GM03348 (cell line): ENCODE measurements around the gene SORCS2.
A peak's percentile ranks its signal among the peaks of the same experiment; 100 is the strongest.

ENCODE experiments used
- DNase-seq: peaks from one replicate; pipeline ENCODE4 v3.0.0; 2012; ENCODE audit warnings: low spot score

Gene SORCS2

DNA sequence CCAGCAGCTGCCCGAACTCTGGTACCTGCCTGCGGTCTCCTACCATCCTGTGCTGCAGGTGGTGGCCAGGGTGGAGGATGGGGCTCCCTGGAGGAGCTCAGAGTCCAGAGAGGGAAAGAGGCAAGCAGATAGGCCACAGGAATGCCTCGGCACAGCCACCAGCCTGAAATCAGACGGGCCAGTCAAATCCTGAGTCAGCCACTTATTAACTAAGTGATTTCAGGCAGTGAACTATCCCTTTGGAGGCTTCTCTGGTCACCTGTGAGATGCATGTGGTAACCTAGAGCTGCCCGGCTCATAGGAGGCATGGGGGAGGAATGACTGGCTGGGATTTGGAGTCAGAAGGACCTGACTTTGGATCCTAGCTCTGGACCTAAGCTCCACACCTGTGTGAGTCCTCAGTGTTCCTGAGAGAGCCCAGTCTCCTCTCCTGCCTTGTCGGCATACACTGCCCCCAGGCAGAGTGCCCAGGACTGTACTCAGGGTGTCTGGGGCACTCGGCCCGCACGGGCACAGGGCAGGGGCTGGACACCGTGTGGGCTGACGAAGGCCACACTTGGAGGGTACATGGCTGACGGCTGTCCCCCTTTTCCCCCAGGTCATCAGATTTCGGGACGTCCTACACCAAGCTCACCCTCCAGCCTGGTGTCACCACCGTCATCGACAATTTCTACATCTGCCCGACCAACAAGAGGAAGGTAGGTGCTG lies 338.7 kb downstream of the SORCS2 start:
- no peak for DNase-seq

DNA sequence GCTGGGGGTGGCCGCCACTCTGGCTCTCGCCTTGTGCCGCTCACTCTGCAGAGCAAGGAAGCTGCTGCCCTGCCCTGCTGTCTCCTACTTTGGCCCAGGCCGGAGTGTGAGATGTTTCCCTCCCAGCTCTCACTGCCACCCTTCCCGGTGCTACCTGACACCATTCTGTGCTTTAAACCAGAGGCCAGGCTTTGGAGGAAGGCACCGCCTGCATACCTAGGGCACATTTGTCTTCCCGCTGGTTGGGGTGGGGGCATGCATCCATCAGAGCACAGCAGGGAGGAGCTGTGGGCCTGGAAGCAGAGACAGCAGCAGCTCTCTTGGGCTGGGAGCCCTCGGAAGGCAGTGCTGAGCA lies 339.3 kb downstream of the SORCS2 start:
- no peak for DNase-seq

DNA sequence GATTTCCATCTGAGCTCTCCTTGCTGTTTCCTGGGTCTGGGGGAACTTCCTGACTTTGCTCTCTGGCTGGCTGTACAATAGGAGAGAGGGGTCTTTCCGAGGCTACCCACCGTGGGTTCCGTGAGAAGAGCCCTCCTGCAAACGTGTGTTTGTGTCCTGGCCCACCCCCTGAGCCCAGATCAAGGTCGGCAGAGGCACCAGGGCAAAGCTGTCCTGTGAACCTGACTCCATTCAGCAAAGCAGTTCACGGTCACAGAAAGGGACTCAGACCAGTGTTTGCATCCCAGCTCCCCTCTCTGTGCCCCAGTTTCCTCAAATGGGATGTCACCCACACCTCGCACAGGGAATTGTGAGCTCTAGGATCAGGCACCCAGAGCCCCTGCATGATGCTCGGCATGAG lies 339.7 kb downstream of the SORCS2 start:
- DNase-seq = no peak

DNA sequence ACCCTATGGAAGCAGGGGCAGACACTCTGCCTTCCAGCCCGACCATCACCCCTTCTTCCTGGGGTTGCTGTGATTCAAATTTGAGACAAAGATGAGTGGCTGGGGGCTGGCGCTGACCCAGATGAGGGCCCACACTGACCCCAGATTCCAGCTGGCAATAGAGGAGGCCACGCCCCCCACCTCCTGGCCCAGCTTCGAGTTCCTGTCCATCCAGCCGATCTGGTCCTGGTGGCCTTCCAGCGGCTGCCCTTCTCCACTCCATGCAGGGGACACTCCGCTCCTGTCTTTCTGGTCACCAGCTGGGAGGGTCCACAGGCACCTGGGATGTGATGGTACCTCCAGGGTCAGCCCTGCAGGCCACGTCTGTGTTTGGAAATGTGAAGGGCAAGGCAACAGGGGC lies 340.9 kb downstream of the SORCS2 start:
- no peak for DNase-seq

DNA sequence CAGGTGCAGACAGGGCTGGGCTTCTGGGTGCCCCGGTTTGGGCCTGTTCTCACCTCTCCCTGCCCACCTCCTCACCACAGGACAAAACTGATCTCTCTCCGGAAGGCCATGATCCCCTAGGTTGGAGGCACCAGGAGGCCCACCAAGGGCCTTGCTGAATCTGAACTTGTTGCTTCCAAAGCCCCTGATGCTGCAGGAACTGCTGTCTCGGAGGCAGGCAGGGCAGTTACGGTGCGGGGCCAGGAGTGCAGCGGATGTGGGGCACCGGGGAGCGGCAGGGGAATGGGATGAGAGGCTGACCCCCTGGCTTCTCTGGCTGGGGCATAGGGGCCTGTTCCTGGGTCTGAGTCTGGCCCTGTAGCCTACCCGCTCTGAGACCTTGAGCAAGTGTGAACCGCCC lies 342.8 kb downstream of the SORCS2 start:
- DNase-seq = no peak

DNA sequence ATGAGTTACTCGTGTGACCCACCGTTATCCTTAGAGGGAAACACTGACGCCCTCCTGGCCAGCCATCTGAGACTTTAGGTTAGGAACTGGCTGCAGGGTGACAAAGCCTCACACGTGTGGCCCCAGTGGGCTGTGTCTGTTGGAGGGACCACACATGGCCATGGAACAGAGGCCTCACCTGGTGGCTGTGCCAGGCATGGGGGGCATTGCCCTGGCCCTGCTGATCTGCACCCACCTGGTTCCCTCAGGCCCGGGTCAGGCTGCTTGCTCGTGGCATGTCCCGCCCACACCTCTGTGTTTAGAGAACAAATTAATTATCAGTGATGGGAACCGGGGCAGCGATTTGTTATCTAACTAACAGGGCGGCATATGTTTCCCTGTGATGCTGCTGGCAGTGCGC lies 343.3 kb downstream of the SORCS2 start:
- DNase-seq = no peak

DNA sequence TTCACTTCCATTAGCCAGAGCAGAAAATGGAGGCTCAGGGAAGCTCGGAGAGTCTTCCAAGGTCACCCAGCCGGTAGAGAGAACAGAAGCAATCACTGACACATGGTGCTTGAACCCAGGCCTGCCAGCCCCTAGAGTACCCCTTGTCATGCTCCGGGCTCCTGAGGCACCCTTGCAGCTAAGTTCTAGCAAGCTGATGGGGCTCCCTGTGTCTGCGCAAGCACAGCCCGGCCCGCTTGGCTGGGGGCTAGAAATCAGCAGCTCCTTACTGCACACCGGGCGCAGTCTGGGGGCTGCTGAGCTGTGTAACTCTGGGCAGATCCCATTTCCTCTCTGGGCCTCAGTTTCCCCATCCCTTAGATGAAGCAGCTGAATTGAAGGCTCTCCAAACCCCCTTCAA lies 344.5 kb downstream of the SORCS2 start:
- DNase-seq = no peak

DNA sequence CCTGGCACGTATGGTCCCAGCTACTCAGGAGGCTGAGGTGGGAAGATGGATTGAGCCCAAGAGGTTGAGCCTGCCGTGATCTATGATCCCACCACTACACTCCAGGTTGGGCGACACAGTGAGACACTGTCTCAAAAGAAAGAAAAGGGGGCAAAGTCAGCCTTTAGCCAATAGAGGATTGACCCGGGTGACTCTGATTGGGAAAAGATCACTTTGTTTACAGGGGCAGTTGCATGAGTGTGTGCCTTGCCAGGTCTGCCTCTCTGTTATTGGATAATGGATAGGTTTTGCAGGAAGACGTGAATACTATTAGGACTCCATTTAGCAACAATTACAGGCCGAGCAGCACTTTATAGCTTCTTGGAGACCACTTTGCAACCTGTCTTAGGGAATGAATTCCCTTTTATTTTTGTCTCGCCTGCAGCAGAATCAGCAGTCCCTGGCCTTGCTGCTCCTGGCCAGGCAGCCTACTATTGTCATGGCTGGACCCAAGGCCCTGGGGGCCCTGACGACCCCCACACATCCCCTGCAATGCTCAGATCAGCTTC lies 345.6 kb downstream of the SORCS2 start:
- no peak for DNase-seq

DNA sequence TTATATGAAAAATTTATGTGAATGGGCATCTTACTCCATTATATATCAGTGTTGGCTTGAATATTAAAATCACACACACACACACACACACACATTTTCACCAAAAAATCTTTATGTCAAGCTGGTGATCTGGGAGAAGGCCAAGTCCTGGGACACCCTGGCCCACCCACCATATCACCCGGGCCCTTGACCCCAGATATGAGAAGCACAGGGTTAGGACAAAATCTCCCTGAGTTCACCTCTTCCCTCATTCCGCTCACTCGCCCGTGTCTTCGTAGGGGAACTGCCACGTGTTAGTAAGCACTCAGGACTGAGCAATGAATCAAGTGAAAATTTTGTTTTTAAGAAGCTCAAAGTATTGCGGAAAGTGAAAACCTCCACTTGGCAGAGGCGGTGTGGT lies 346.2 kb downstream of the SORCS2 start:
- DNase-seq = no peak

DNA sequence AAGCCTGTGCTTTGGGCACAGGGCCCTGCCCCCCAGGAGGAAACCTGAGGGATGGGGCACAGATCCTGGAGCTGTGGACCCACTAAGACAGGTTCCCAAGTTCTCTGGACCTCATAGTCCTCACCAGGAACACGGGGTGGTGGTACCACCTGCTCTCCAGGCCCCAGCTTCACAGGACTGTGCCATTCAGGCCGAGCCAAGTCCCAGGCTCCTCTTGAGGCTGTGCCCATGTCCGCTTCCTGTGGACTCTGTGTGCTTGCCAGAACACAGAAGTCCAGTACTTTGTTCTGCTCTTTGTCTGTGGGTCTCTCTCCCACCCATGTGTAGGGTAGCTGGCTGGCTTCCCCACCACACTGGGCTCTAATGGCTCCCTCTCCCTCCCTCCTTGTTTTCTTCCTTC lies 346.8 kb downstream of the SORCS2 start:
- no peak for DNase-seq

DNA sequence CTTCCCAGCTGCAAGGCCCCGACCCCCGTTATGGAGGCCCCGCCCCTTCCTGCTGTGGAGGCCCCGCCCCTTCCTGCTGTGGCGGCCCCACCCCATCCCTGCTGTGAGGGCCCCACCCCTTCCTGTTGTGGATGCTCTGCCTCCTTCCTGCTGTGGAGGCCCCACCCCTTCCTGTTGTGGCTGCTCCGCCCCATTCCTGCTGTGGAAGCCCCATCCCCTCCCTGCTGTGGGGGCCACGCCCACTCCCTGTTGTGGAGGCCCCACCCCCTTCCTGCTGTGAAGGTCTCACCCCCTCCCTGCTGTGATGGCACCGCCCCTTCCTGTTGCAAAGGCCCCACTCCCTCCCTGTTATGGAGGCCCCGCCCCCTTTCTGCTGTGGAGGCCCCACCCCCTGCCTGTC lies 347.3 kb downstream of the SORCS2 start:
- DNase-seq = peak; percentile 33

DNA sequence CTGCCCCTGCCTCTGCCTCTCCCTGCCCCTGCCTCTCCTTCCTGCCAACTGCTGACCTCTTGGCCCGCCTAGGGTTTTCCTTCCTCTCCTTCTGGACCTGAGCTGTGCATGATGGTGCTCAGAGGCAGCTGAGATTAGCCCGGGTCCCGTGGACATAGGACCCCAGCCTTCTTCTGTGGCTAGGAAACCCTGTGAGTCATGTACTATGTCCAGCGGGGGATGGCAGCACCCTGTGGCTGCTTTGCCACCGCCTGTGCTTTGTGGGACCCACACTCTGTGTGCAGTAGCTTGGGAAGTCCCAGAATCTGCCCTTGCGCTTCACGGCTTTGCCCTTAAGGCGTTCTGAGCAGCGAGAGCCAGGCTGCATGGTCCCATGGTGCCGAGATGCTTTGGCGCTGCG lies 347.9 kb downstream of the SORCS2 start:
- DNase-seq = no peak

DNA sequence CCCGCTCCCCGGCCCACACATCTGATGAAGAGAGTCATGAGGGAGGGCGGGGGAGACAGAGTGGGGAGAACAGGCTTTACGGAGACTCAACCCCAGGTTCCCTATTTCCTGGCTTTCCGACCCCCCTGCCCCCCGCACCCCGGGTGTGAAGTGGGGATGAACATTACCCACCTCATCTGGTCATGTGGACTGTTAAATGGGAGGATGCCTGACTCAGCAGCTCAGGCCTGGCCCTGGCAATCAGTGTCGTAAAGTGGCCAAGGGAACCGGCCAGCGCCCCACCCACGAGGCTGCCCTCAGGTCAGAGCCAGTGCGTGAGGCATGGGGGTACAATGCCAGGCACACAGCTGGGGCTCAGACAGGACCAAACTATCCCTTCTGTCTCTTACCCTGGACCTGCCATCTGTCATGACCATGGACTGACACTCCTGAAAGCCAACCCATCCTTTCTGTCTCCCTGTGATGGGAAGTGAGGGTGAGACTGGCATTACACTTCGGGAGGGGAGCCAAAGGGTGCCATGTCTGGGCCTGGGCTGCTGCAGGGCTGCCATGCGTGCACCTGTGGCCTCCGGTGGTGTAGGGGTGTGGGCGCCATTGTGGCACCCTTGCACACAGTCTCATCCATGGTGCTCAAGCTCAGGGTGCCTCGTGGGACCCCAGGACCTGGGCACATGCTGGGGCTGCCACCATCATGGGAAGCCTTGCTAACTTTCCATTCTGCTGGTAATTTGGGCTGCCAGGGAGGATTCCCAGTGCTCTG lies 348.5 kb downstream of the SORCS2 start:
- DNase-seq = no peak

DNA sequence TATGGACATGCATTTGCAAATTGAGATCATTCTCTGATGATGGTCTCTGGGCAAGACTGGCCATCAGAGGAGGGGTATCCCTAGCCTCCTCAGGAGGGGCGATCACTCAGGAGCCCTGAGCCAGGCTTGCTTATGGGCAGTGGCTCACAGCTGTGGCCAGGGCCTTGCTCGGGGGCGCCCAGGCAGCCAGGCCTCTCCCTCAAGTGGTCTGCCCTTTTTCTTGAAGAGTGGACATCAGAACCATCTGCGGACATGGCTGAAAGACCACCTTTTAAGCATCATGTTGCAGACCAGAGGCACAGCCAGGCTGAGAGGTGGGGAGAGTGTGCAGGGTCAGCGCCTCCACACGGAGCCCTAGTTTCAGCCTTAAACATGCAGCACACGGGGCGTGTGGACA lies 349.1 kb downstream of the SORCS2 start:
- DNase-seq = no peak

DNA sequence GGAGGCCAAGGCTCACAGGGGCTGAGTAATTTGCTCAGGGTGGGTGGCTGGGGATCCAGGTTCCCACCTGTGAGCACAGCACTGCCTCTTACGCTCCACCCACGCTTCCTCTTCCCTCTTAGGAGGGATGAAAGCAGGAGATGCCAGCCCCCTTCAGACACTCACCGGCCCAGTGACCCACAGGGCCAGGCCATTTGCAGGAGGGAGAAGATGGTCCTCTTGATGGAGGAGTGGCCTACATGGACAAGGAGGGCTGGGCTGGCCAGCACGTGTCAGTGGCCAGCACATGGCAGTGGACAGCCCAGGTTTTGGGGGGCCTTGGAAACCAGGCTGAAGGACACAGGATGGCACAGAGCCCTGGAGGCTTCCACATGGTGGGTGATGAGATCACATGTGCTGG lies 350.4 kb downstream of the SORCS2 start:
- no peak for DNase-seq

DNA sequence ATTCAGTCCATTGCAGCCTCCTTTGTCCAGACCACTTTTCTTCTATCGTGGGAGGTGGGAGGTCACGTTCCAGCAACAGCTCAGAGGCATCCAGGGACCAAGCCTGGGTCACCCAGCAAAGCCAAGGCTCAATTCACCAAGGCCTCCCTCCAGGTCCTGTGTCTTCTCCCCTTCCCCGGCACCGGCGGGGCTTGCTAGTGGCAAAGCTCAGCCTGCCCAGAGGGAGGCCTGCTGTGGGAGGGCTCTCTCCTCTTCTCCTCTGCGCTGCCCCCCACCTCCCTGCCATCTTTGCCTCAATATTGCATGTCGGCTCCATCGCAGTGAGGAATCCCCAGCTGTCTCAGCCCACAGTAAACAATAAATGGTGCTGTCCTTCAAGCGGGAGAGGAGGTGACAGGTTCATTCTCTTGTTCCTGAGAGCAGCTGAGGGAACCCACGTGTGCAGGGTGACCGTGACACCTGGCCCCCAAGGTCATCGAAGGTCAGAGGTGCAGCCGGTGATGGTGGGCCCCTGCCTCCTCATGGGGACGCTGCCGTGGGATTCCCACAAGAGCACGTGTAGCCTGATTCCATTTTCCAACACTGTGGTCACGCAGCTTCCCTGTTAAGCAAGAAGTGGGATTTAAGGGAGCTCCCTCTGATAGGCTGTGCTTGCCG lies 353.9 kb downstream of the SORCS2 start:
- DNase-seq = no peak

DNA sequence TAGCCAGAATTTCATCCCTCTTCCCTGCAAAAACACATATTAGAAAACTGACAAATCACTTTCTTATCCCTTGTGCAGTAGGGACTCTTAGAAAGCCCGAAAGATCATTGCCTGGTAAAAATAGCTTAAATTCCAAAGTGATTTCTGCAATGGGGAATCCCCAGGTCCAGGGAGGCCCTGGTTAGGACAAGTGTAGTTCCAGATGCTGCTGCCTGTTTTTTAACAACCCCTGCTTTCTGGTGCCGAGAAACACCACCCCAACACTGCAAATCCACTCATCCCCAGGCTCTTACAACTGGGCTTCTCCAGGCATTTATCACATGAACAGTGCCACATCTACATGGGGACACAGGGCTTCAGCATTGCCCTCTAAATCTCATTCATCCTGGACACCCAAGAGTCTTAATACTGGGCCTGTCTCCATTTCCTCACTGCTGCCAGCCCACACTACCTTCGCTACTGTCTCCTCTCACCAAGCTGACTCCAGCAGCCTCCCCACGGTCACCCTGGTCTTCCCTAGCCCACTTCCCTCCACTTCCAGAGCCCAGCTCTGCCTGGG lies 354.6 kb downstream of the SORCS2 start:
- peak; percentile 89 for DNase-seq

DNA sequence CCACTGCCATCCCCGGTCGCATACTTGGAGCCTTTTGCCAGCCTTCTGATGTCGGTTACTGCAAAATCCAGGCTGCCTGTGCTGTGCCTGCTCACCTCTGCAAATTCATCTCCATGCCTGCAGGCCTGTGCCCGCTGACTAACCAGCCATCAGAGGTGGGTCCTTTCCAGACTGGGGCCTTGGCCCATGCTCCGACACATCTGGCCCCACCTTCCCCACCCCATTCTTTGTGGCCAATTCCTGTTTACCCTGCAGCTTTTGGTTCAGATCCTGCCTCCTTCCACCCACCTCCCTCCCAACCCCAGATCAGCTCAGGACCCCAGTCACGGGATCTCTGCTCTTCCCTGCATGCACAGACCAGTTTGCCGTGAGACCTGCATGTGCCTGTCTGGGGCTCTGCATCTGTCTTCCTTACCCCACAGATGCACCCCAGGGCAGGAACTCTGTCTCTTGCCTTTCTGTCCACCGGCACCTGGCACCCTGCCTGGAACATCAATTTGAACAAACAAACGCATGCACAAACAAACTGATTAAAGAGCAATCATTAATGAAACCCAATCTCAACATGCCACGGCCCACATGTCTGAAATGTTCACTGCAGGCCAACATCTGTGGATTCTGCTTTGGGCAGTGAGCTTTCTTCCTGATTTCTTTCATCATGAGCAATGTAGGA lies 355.2 kb downstream of the SORCS2 start:
- DNase-seq = no peak

DNA sequence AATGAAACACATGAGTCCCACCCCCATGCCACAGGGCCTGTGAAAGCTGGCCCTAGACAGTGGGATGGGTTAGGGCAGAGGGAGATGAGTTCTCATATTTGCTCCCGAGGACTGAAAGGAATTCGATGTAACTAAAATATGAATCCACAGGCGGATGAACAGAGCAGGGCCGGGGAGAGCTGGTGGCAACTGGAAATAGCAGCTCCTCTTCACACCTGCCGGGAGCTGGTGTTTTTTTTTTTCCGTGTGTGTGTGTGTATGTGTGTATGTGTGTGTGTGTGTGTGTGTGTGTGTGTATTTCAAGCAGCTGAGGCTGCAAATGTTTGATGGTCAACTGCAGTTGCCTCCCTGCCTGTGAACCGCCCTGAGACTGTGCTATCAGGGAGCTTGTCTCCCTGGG lies 357.5 kb downstream of the SORCS2 start:
- no peak for DNase-seq

DNA sequence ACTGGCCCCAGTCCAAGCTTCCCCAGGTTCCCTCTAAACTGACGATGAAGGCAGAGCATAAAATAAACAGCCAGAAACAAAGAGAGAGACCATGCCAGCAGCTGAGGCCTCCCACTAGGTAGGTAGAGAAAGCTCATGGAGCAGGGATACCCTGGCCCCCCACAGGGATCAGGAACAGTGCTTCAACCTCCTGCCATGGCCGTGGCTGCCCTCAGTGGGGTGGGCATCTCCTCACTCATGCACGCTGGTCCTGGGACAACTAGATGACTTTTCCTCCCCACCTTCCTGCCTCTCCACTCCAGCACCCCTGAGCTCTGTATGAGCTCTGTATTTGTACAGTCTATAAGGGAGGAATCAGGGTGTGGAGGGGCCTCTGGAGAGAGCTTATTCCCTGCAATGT lies 360.1 kb downstream of the SORCS2 start:
- no peak for DNase-seq

DNA sequence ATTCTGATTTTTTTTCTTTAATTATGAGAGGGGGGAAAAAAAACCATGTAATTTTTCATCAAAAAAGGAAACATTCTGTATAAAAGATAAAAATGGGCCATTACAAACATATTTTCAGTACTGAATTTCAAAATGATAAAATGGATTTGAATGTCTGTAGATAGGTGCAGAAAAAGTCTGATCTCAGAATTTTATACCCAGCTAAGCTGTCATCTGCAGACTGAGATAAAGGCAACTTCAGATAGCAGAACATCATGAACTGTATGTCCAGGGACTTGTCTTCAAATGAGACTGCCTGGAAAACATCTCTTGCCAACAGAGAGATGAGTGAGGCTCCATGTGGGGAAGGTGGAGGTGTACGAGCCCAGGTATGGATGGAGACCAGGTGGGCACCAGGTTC lies 360.9 kb downstream of the SORCS2 start:
- no peak for DNase-seq

DNA sequence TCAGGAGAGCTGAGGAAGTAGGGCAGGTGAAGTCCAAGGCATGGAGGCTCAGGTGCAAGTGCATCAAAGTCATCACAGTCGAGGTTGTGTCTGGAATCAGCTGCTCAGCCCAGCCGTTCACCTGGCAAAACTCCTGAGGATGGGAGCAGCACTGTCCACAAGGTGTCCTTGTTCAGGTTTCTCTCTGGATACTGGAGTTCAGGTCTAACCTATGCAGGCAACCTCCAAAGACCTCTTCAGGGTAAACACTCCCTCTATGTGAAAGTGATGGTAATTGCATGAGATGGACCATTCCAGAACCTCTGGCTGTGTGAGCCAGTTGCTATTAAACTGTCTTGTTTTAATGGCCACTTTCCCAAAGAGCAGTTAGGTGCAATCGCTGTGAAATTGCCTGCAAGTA lies 362.6 kb downstream of the SORCS2 start:
- no peak for DNase-seq
